Neutrophil (primary cell): ENCODE results near the gene NRG3.

Source experiments
- H3K27ac ChIP-seq: fragments of 200-600 bp; sonication (generic); 2 replicates; pipeline ENCODE4 v1.5.1; 2016; ENCODE audit warnings: mild to moderate bottlenecking, moderate library complexity
- H3K27me3 ChIP-seq: fragments of 200-600 bp; sonication (generic); 2 replicates; pipeline ENCODE4 v1.6.0; 2016; ENCODE audit warnings: mild to moderate bottlenecking
- H3K36me3 ChIP-seq: fragments of 200-600 bp; sonication (generic); 2 replicates; pipeline ENCODE4 v1.5.1; 2017
- H3K4me1 ChIP-seq, 2 experiments: fragments of 200-600 bp in 1 of 2; sonication (generic) in 1 of 2; 1 replicate in 1 of 2; 2 replicates in 1 of 2; pipeline versions ENCODE4 v1.5.1 to v1.6.1; 2013 to 2016; ENCODE audit warnings: low read depth in 1 of 2, low read length in 1 of 2, mild to moderate bottlenecking in 1 of 2, moderate library complexity in 1 of 2; ENCODE audit not compliant: control insufficient read depth in 1 of 2, insufficient read depth in 1 of 2
- H3K4me3 ChIP-seq, 2 experiments: fragments of 200-600 bp in 1 of 2; sonication (generic) in 1 of 2; 1 replicate in 1 of 2; 2 replicates in 1 of 2; pipeline ENCODE4 v1.5.1; 2013 to 2016; ENCODE audit warnings: low read depth in 1 of 2, low read length in 1 of 2, mild to moderate bottlenecking in 1 of 2, moderate library complexity in 1 of 2
- H3K9me3 ChIP-seq: fragments of 200-600 bp; sonication (generic); 2 replicates; pipeline ENCODE4 v1.5.1; 2016
- TF ChIP-seq, protein P1 (sequence below): fragments of 200-600 bp; sonication (generic); IDR thresholded peaks from 2 replicates; pipeline ENCODE4 v1.5.1; 2016; ENCODE audit warnings: antibody characterized with exemption

NRG3 gene

DNA sequence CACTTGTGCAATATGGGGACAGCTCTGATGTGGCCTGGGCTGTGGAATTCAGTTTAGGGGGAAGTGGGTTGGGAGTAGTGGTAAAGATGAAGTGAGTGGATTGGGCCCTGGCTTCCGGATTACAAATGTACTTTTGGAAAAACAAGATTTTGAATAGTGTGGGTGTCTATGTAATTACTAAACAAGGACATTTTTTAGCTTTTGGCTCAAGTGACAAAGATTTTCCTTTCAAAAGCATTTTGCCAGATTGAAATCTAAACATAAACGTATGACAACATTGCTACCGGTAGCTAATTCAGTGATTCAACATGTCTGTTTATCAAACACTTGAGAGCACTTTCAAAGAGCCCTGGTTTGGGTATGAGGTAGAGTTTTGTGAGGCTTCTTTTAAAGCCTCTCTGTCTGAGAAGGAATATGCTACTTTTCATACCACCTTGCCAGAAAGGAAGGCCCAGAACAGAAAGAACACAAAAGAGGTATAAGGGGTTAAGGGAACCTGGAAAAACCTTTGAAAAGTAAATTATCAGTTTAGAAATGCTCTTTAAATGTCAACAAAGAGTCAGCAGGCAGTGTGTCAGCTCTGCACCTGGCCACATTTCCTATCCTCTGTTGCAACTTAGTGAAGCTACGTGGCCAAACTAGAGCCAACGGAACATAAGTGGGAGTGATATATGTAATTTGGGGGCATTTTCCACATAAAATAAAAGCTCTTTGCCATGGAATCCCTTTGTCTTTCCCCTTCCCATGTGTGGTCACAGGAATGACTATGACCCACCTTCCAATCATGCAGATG, 516.1 kb downstream of the NRG3 start:
- H3K9me3 ChIP-seq: no peaks in the 10 kb centered on the region
- no peaks in the 10 kb centered on the region for H3K27me3 ChIP-seq
- H3K36me3 ChIP-seq: no peaks in the 10 kb centered on the region
- no peak overlapping the region for H3K27ac ChIP-seq
- TF ChIP-seq, protein P1, sequence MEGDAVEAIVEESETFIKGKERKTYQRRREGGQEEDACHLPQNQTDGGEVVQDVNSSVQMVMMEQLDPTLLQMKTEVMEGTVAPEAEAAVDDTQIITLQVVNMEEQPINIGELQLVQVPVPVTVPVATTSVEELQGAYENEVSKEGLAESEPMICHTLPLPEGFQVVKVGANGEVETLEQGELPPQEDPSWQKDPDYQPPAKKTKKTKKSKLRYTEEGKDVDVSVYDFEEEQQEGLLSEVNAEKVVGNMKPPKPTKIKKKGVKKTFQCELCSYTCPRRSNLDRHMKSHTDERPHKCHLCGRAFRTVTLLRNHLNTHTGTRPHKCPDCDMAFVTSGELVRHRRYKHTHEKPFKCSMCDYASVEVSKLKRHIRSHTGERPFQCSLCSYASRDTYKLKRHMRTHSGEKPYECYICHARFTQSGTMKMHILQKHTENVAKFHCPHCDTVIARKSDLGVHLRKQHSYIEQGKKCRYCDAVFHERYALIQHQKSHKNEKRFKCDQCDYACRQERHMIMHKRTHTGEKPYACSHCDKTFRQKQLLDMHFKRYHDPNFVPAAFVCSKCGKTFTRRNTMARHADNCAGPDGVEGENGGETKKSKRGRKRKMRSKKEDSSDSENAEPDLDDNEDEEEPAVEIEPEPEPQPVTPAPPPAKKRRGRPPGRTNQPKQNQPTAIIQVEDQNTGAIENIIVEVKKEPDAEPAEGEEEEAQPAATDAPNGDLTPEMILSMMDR: no peak
- no peak overlapping the region for H3K4me3 ChIP-seq
- no peaks in the 10 kb centered on the region for H3K4me1 ChIP-seq

DNA sequence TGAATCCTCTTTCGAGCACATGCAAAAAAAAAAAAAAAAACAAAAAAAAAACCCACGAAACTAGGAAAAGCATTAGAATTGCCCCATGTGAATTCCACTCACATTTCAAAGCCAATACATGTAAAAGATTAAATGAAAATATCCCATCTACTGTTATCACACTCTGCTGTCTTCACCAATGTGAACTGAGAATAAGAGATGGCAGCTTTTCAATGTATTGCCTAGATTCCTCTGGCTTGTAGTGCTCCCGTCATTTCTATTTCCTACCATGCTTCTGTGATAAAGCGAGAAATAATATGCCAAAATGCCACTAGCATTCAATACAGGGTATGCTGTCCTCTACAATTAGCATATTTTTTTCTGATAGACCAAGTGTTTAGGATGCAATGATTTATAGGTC, 517.0 kb downstream of the NRG3 start:
- no peaks in the 10 kb centered on the region for H3K9me3 ChIP-seq
- TF ChIP-seq, protein P1: no peak
- no peaks in the 10 kb centered on the region for H3K27me3 ChIP-seq

DNA sequence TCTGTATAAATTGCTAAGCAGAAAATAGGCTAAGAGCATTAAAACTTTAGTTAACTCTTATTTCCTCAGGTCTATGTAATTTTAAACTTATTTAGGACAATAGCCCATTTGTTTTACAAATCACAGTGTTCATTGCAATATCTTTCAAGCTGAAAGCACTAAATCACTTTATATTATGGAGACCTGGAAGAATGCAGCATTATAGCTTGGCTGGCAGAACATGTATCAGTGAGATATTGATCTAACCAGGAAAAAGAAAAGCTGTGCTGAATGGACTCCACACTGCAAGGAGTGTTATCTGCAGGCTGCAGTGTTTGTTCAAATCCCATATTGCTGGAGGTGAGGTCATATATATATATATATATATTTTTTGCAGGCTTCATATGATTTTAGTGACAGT, 517.5 kb downstream of the NRG3 start:
- H3K36me3 ChIP-seq: no peaks in the 10 kb centered on the region
- TF ChIP-seq, protein P1: no peak
- no peak overlapping the region for H3K4me3 ChIP-seq
- no peaks in the 10 kb centered on the region for H3K4me1 ChIP-seq
- H3K9me3 ChIP-seq: no peaks in the 10 kb centered on the region
- H3K27ac ChIP-seq: no peak overlapping the region
- H3K27me3 ChIP-seq: no peaks in the 10 kb centered on the region

More for the DNA sequence above, 517.0 kb downstream of the NRG3 start:
- Histone ChIP-seq H3K4me3 (no peak overlapping the region), H3K27ac (no peak overlapping the region), H3K4me1 (no peaks in the 10 kb centered on the region), H3K36me3 (no peaks in the 10 kb centered on the region)

DNA sequence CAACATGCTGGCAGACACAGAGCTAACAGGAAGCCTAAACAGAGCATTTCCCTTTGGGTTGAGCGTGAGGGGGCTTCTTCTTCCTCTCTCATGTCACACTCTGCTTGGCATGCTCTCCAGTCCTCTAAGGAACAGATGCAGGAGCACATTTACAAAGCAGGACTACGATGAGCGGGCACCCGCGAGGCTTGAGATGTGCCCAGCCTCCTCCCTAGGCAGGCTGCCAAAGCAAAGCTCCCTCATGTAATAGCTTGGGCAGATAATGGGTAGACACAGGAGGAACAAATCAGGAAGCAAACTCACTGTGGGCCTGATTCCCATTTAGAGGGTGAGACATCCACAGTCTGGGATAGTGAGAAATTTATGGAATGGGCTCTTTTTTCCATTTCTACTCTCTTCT, 519.1 kb downstream of the NRG3 start:
- H3K27me3 ChIP-seq: no peaks in the 10 kb centered on the region
- no peaks in the 10 kb centered on the region for H3K4me1 ChIP-seq
- H3K27ac ChIP-seq: no peak overlapping the region
- H3K36me3 ChIP-seq: no peaks in the 10 kb centered on the region
- H3K4me3 ChIP-seq: no peak overlapping the region
- TF ChIP-seq, protein P1: no peak
- H3K9me3 ChIP-seq: no peaks in the 10 kb centered on the region

DNA sequence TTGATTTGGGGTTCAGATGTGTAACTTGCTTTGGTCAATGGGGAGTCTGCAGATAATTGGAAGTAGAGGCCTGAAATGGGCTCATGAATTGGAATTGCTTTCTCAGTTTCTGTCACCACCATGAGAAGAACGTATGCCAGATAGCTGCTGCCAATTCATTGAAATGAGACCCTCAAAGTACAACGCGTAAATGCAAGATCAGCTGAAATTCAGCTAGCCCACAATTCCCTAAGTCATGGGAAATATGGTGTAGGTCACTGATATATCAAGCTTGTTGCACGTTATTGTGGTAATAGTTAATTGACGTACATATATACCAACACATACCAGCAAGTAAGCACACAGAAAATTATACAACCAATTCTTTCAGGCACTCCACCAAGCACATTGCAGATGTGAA, 520.0 kb downstream of the NRG3 start:
- no peaks in the 10 kb centered on the region for H3K9me3 ChIP-seq
- TF ChIP-seq, protein P1: no peak

More for the DNA sequence above, 520.0 kb downstream of the NRG3 start:
- Histone ChIP-seq H3K4me1 (no peaks in the 10 kb centered on the region), H3K27ac (no peak overlapping the region), H3K36me3 (no peaks in the 10 kb centered on the region), H3K27me3 (no peaks in the 10 kb centered on the region), H3K4me3 (no peak overlapping the region)
